Stomach (tissue), 9 donors: ENCODE results near the gene TBC1D4. TPM values are rescaled to one million over a fixed set of nuclear protein-coding genes. Genes with fewer than 3 reads are reported as not detected.

Source experiments
- DNase-seq, 2 donors: peaks; one replicate each; pipeline versions ENCODE4 v3.0.0 to v3.0.0-alpha.2; 2013 to 2019
- H3K27ac ChIP-seq, 5 donors: fragments of 200-600 bp in 4 of 5; sonication (generic) in 4 of 5; one replicate each; pipeline ENCODE4 v1.5.1; 2013 to 2019; ENCODE audit warnings: mild to moderate bottlenecking in 1 of 5, moderate library complexity in 1 of 5
- H3K27me3 ChIP-seq, 3 donors: fragments of 200-600 bp; sonication (generic); one replicate each; pipeline ENCODE4 v1.5.1; 2017 to 2019; ENCODE audit warnings: mixed run types in 1 of 3
- H3K36me3 ChIP-seq, 4 donors: fragments of 200-600 bp; sonication (generic); 1 replicate in 3 of 4; 2 replicates in 1 of 4; pipeline ENCODE4 v1.5.1; 2016 to 2019
- H3K4me1 ChIP-seq, 4 donors: fragments of 200-600 bp; sonication (generic); one replicate each; pipeline ENCODE4 v1.5.1; 2016 to 2019
- H3K4me3 ChIP-seq, 4 donors: fragments of 200-600 bp; sonication (generic) in 3 of 4; one replicate each; pipeline ENCODE4 v1.5.1; 2016 to 2019; ENCODE audit warnings: mild to moderate bottlenecking in 1 of 4
- H3K9me3 ChIP-seq, 4 donors: fragments of 200-600 bp; sonication (generic); one replicate each; pipeline ENCODE4 v1.5.1; 2016 to 2019
- CTCF ChIP-seq, 7 experiments: fragments of 450-650 bp in 4 of 7; fragments of 200-600 bp in 3 of 7; sonication (generic) in 3 of 7; IDR thresholded peaks; one replicate each; pipeline ENCODE4 v1.5.1; 2016 to 2019; ENCODE audit warnings: antibody characterized with exemption in 7 of 7, control low read depth in 2 of 7, mild to moderate bottlenecking in 1 of 7
- EP300 ChIP-seq: sonication (generic); formaldehyde crosslinking; IDR thresholded peaks from one replicate; pipeline ENCODE4 v1.6.1; 2017; ENCODE audit warnings: antibody characterized with exemption
- POLR2A ChIP-seq, 4 donors: fragments of 450-650 bp; IDR thresholded peaks; one replicate each; pipeline ENCODE4 v1.6.1; 2016; ENCODE audit warnings: antibody characterized with exemption in 4 of 4, control low read depth in 2 of 4, mild to moderate bottlenecking in 1 of 4, moderate library complexity in 1 of 4
- POLR2AphosphoS5 ChIP-seq, 3 donors: sonication (generic); formaldehyde crosslinking; IDR thresholded peaks; one replicate each; pipeline ENCODE4 v1.6.1; 2016; ENCODE audit warnings: antibody characterized with exemption in 3 of 3
- WGBS, 5 donors: extraction: QIAGEN DNeasy Blood & Tissue Kit in 3 of 5; methylation state at CpG; one replicate each; pipeline versions ENCODE4 v1.1.5 to v1.1.7; 2013 to 2018; 5-methylcytosine and 5-hydroxymethylcytosine counted together
- intact Hi-C: fragments of 100-400 bp; cut with DNase I; formaldehyde crosslinking; loops from one replicate; pipeline ENCODE4 v1.15.1; 2023; ENCODE audit warnings: low total_unique reads
- polyA plus RNA-seq, 3 donors: library from polyadenylated mRNA; stranded (reverse); fragments of 200-250 nt; gene quantifications; one replicate each; pipeline ENCODE4 v1.2.3, GENCODE V29; 2013
- total RNA-seq, 5 donors: library from RNA; depleted of rRNA; stranded (reverse); fragments of >200 nt; gene quantifications; one replicate each; pipeline versions ENCODE4 v1.1.0 to v1.2.3, GENCODE V29; 2014 to 2016
- donor health status: healthy with polysubstance abuse.
- donor health status: Bipolar disorder and iron deficiency.
- donor health status: healthy.

TBC1D4 gene
- total and polyA plus RNA-seq, 8 donors = 4.9 to 47.8 (median 27.3) TPM

- Histone ChIP-seq H3K9me3 (no peaks in the 10 kb centered on the region), H3K4me3 (no peak overlapping the region), H3K27ac (no peak overlapping the region), H3K4me1 (no peaks in the 10 kb centered on the region), H3K27me3 (no peaks in the 10 kb centered on the region), H3K36me3 (peaks cover 0 to 21% (median 6%) of the 10 kb centered on the region in 4 donors)
- DNase-seq = no peak
- WGBS, 5 donors = 81 to 97% (median 92%) methylated on average over 2 of the region's 2 CpGs
- intact Hi-C loops = no loop called here
- TF ChIP-seq POLR2AphosphoS5 (IDR thresholded peaks at IDR 0.05) (no peak), EP300 (no peak), POLR2A (IDR thresholded peaks at IDR 0.05) (no peak), CTCF (IDR thresholded peaks at IDR 0.05) (no peak)
These were observed 122.7 kb downstream of the TBC1D4 start for GRCh38 chr13:75359266-75359665.

- WGBS, 5 donors = 76 to 83% (median 78%) methylated on average over 6 of the region's 6 CpGs
- no peaks in the 10 kb centered on the region for H3K27me3 ChIP-seq
- H3K9me3 ChIP-seq = no peaks in the 10 kb centered on the region
- H3K4me1 ChIP-seq = no peaks in the 10 kb centered on the region
- intact Hi-C loops = no loop called here
- DNase-seq = peak in 1 of 2 donors; percentile 64
- no peak overlapping the region for H3K27ac ChIP-seq
- H3K36me3 ChIP-seq = peaks cover 0 to 36% (median 17%) of the 10 kb centered on the region in 4 donors
- H3K4me3 ChIP-seq = no peak overlapping the region
- TF ChIP-seq CTCF (IDR thresholded peaks at IDR 0.05) (peak in 5 of 7 experiments; percentile 15 to 49 (median 41)), POLR2A (IDR thresholded peaks at IDR 0.05) (no peak)
These were observed 124.2 kb downstream of the TBC1D4 start for GRCh38 chr13:75357576-75358289.

GRCh38 chr13:75356421-75356820, 125.5 kb downstream of the TBC1D4 start:
- Histone ChIP-seq H3K27me3 (no peaks in the 10 kb centered on the region), H3K4me1 (no peaks in the 10 kb centered on the region), H3K9me3 (no peaks in the 10 kb centered on the region), H3K4me3 (no peak overlapping the region), H3K36me3 (peaks cover 0 to 33% (median 15%) of the 10 kb centered on the region in 4 donors), H3K27ac (no peak overlapping the region)
- intact Hi-C loops = no loop called here
- WGBS, 5 donors = 84 to 91% (median 90%) methylated on average over 3 of the region's 3 CpGs
- DNase-seq = no peak
- TF ChIP-seq POLR2AphosphoS5 (IDR thresholded peaks at IDR 0.05) (no peak), CTCF (IDR thresholded peaks at IDR 0.05) (no peak), EP300 (no peak), POLR2A (IDR thresholded peaks at IDR 0.05) (no peak)

GRCh38 chr13:75355609-75356008, 126.4 kb downstream of the TBC1D4 start:
- DNase-seq = no peak
- H3K27ac ChIP-seq = no peak overlapping the region
- no peak for TF ChIP-seq POLR2AphosphoS5 (IDR thresholded peaks at IDR 0.05)
- TF ChIP-seq POLR2A (IDR thresholded peaks at IDR 0.05) = no peak
- no peak for TF ChIP-seq EP300
- TF ChIP-seq CTCF (IDR thresholded peaks at IDR 0.05) = no peak
- intact Hi-C loops = no loop called here
- peaks cover 0 to 33% (median 15%) of the 10 kb centered on the region in 4 donors for H3K36me3 ChIP-seq
- no peaks in the 10 kb centered on the region for H3K4me1 ChIP-seq
- no peaks in the 10 kb centered on the region for H3K9me3 ChIP-seq
- no peak overlapping the region for H3K4me3 ChIP-seq
- H3K27me3 ChIP-seq = no peaks in the 10 kb centered on the region
